Calu3 (cell line): Measurements from ENCODE around the gene HK1. TPM values are rescaled to one million over a fixed set of nuclear protein-coding genes. Genes with fewer than 3 reads are reported as not detected.

ENCODE experiments used
- BruUV-seq: library from RNA; stranded (reverse); fragments of 400-500 nt; replicated peaks from 2 replicates; lab custom pipeline; 2021; lab: Mats Ljungman, UMichigan
- CTCF ChIA-PET: fragments of 300-600 bp; sonication (Branson Sonifier 250); formaldehyde crosslinking; loops from one replicate; lab custom pipeline; 2022; ENCODE audit warnings: antibody characterized with exemption; lab: Charles Lee
- DNase-seq: peaks from one replicate; pipeline ENCODE4 v3.0.0; 2022
- H3K27ac Mint-ChIP-seq: one replicate; pipeline ENCODE4 v1.8.0; 2022; ENCODE audit warnings: mixed read lengths; ENCODE audit not compliant: unreplicated experiment
- H3K27me3 Mint-ChIP-seq: one replicate; pipeline ENCODE4 v1.8.0; 2022; ENCODE audit warnings: mixed read lengths; ENCODE audit not compliant: unreplicated experiment
- H3K36me3 Mint-ChIP-seq: one replicate; pipeline ENCODE4 v1.8.0; 2022; ENCODE audit warnings: mild to moderate bottlenecking, moderate library complexity, mixed read lengths; ENCODE audit not compliant: insufficient read depth, unreplicated experiment
- H3K4me1 Mint-ChIP-seq: one replicate; pipeline ENCODE4 v1.8.0; 2022; ENCODE audit warnings: mild to moderate bottlenecking, low read depth, mixed read lengths; ENCODE audit not compliant: unreplicated experiment
- H3K4me3 Mint-ChIP-seq: one replicate; pipeline ENCODE4 v1.8.0; 2022; ENCODE audit warnings: mild to moderate bottlenecking, low read depth, moderate library complexity, mixed read lengths; ENCODE audit not compliant: unreplicated experiment
- H3K9me3 Mint-ChIP-seq: one replicate; pipeline ENCODE4 v1.8.0; 2022; ENCODE audit warnings: low read depth, mixed read lengths; ENCODE audit not compliant: unreplicated experiment
- intact Hi-C: fragments of 100-400 bp; cut with micrococcal nuclease; formaldehyde crosslinking; loops from one replicate; pipeline ENCODE4 v1.10.0; 2022; ENCODE audit not compliant: unreplicated experiment
- total RNA-seq: library from RNA; stranded (reverse); gene quantifications from 2 replicates; pipeline ENCODE4 v1.2.3, GENCODE V29; 2022
- TF ChIP-seq, protein P1 (sequence below): fragments of 200-600 bp; IDR thresholded peaks from one replicate; pipeline ENCODE4 v1.8.0; 2022; ENCODE audit warnings: antibody characterized with exemption; ENCODE audit not compliant: unreplicated experiment

Gene HK1
- total RNA-seq, 1 experiment from 2014 or later: 58.8 TPM

DNA sequence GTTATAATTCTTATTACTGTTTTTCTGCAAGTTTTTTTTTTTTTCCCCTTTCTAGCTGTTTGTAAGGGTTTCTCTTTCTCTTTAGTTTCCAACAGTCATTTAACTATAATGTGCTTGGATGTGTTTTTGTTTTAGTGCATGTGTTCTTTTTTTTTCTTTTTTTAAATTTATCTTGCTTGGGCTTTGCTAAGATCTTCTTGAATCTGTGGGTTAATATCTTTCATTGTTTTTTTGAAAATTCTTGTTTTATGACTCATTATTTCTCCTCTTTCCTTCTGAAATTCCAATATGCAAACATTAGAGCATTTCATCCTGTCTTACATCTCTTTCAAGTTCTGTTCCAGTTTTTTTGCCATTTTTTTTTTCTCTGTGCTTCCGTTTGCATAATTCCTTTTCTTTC is 5.7 kb upstream of the HK1 start:
- H3K27me3 Mint-ChIP-seq: no peaks in the 10 kb centered on the region
- H3K4me3 Mint-ChIP-seq: no peak overlapping the region
- H3K9me3 Mint-ChIP-seq: no peaks in the 10 kb centered on the region
- intact Hi-C loops: no loop called here
- H3K36me3 Mint-ChIP-seq: peaks cover 70% of the 10 kb centered on the region
- CTCF ChIA-PET: no interaction called here
- H3K27ac Mint-ChIP-seq: no peak overlapping the region
- BruUV-seq: no TSS peak
- TF ChIP-seq, protein P1, sequence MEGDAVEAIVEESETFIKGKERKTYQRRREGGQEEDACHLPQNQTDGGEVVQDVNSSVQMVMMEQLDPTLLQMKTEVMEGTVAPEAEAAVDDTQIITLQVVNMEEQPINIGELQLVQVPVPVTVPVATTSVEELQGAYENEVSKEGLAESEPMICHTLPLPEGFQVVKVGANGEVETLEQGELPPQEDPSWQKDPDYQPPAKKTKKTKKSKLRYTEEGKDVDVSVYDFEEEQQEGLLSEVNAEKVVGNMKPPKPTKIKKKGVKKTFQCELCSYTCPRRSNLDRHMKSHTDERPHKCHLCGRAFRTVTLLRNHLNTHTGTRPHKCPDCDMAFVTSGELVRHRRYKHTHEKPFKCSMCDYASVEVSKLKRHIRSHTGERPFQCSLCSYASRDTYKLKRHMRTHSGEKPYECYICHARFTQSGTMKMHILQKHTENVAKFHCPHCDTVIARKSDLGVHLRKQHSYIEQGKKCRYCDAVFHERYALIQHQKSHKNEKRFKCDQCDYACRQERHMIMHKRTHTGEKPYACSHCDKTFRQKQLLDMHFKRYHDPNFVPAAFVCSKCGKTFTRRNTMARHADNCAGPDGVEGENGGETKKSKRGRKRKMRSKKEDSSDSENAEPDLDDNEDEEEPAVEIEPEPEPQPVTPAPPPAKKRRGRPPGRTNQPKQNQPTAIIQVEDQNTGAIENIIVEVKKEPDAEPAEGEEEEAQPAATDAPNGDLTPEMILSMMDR: no peak
- H3K4me1 Mint-ChIP-seq: peaks cover 5% of the 10 kb centered on the region
- no peak for DNase-seq

DNA sequence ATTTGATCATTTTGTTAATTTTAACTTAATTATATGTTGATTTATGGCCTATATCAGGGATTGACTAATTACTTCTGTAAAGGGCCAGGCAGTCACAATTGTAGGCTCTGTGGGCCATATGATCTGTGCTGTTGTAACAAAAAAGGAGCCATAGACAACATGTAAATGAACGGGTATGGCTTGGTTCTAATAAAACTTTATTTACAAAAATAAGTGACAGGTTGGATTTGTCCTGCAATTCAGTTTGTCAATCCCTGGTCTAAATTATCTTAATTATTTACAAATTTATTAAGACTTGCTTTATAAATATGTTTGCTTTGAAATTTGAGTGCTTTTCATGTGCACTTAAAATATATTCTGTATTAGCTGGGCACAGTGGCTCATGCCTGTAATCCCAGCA is 2.9 kb upstream of the HK1 start:
- CTCF ChIA-PET: no interaction called here
- no peaks in the 10 kb centered on the region for H3K27me3 Mint-ChIP-seq
- intact Hi-C loops: no loop called here
- BruUV-seq: no TSS peak
- H3K4me1 Mint-ChIP-seq: no peaks in the 10 kb centered on the region
- no peak overlapping the region for H3K27ac Mint-ChIP-seq
- peaks cover 61% of the 10 kb centered on the region for H3K36me3 Mint-ChIP-seq
- no peaks in the 10 kb centered on the region for H3K9me3 Mint-ChIP-seq
- DNase-seq: no peak
- H3K4me3 Mint-ChIP-seq: no peak overlapping the region
- TF ChIP-seq, protein P1: no peak

DNA sequence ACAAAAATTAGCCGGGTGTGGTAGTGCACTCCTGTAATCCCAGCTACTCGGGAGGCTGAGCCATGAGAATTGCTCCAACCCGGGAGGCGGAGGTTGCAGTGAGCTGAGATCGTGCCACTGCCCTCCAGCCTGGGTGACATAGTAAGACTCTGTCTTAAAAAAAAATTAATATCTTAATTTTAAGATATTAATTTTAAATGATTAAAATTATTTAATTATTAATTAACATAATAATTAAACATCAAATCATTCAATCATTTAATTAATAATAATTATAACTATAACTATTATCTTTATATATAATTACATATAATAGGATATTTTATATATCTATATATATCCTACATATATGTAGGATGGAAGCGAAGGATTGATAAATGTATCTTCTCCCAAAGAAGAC is 1.8 kb upstream of the HK1 start:
- Mint-ChIP-seq H3K27ac (no peak overlapping the region), H3K9me3 (no peaks in the 10 kb centered on the region), H3K4me1 (no peaks in the 10 kb centered on the region), H3K27me3 (no peaks in the 10 kb centered on the region), H3K36me3 (peaks cover 50% of the 10 kb centered on the region), H3K4me3 (no peak overlapping the region)
- intact Hi-C loops: no loop called here
- no peak for DNase-seq
- BruUV-seq: no TSS peak
- CTCF ChIA-PET: no interaction called here
- TF ChIP-seq, protein P1: no peak

DNA sequence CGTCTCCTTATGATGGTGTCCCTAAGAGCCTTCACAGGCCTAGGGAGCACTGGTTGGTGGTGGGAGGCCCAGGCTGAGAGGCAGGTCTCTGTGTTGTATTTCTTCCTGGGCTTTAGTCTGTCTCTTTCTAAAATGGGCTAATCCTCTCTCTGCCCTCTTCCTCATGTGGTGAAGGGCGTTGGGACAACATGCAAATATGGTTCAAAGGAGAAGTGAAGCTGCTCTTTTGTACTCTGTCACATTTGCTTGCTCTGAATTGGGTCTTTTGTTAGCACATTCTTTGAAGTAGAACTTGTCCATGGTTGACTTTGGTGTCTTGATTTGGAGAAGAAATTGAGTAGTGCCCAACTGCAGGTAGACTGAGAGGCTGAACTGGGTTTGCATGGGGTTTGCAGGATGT is 814 bp downstream of the HK1 start:
- no TSS peak for BruUV-seq
- Mint-ChIP-seq H3K9me3 (no peaks in the 10 kb centered on the region), H3K4me1 (no peaks in the 10 kb centered on the region), H3K4me3 (no peak overlapping the region), H3K27me3 (no peaks in the 10 kb centered on the region), H3K36me3 (peaks cover 39% of the 10 kb centered on the region), H3K27ac (no peak overlapping the region)
- CTCF ChIA-PET: no interaction called here
- TF ChIP-seq, protein P1: no peak
- intact Hi-C loops: no loop called here
- no peak for DNase-seq
